ENCODE results near the gene DIP2C. TPM values are rescaled to one million over a fixed set of nuclear protein-coding genes. Genes with fewer than 3 reads are reported as not detected.

DIP2C gene
- total RNA-seq, 3 donors from 2014 or later: 8.0 to 72.0 (median 8.5) TPM

DNA sequence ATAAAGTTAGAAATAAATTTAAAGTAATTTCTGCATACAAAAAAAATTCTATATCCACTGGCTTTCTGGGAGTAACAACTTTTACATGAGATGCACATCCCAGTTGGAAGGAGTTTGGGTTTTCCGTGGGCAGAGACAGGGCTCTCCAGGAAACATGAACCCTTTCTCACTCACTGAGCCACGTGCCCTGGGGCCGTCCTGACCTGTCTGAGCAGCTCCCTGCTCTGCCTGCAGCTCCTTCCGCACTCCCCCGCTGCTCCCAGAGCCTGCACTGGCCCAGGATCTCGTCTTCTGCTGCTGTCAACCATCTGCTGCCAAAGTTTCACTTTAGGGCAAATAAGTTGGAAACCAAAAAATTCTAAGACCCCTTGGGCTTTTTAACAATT lies 169.1 kb downstream of the DIP2C start:
- Histone ChIP-seq H3K4me3 (no peak overlapping the region), H3K9me3 (no peaks in the 10 kb centered on the region), H3K4me1 (ENCODE audit: low read depth) (no peaks in the 10 kb centered on the region), H3K36me3 (ENCODE audit: low read depth) (no peaks in the 10 kb centered on the region)
- no peak for DNase-seq
- intact Hi-C loops (cut with DNase I, micrococcal nuclease): no loop called here
- no peak for ATAC-seq
- TF ChIP-seq, protein P1, sequence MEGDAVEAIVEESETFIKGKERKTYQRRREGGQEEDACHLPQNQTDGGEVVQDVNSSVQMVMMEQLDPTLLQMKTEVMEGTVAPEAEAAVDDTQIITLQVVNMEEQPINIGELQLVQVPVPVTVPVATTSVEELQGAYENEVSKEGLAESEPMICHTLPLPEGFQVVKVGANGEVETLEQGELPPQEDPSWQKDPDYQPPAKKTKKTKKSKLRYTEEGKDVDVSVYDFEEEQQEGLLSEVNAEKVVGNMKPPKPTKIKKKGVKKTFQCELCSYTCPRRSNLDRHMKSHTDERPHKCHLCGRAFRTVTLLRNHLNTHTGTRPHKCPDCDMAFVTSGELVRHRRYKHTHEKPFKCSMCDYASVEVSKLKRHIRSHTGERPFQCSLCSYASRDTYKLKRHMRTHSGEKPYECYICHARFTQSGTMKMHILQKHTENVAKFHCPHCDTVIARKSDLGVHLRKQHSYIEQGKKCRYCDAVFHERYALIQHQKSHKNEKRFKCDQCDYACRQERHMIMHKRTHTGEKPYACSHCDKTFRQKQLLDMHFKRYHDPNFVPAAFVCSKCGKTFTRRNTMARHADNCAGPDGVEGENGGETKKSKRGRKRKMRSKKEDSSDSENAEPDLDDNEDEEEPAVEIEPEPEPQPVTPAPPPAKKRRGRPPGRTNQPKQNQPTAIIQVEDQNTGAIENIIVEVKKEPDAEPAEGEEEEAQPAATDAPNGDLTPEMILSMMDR (IDR thresholded peaks at IDR 0.05): no peak

DNA sequence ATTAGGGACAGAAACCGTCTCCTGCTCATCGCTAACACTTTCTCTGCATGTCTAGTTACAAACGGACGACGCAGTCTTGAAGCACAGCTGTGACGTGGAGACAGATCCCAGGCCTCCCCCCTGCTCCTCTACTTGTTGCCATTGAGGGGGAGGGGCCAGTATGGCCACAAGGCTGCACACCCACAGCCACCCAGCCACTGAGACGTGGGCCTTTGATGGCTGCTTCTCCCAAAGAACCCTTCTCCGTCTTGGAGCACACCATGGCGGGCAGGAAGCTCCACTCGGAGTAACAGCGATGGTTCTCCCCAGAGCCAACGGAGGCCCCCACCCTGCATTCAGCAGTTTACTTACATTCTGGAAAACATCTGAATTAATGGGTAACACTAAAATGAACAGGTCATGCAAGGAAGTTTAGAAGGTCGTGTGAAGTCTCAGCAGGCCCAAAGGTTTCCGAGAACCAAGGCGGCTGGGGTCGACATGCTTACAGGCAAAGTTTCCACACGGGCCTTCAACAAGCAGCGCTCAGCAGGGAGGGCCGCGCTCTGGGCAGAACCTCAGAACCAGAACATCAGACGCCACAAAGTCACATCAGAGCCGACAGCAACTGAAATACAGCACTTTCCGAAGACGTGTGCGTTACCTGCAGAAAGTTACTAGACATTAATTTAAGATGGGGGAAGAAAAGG lies 169.6 kb downstream of the DIP2C start:
- intact Hi-C loops (cut with DNase I, micrococcal nuclease): loop anchor here in 1 of 2 donors (10.0 kb wide), 1 partner anchor 165 kb away; the partner anchor contains the start of gene DIP2C
- Histone ChIP-seq H3K4me1 (ENCODE audit: low read depth) (no peaks in the 10 kb centered on the region), H3K4me3 (no peak overlapping the region)

DNA sequence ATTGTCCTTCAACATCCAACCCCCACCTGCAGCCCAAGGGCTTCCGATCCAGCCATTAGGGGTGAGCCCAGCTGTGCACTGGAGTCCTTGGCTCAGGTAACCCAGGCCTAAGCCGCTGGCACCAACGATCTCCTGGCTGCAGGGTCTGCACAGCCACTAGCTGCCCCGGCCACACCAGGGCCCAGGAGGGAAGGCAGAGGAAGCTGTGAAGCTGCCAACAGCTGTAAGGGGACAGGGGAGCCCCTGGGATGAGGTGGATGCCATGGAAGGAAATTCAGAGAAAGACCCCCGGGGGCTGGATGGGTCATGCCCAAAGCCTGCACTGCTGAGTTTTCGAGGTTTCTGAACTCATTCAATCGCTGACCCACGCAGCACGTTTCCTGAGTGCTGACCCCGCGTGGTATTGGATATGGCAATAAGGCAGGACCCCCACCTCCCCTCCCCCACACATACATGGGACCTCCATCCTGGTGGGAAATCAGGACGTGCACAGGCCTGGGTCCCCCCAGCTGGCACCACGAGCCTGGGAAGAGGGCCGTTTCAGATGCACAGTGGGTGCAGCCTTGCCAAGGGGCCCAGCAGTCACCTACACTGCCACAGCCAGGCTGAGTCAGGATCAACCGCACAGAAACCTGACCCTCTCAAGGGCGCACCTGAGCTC lies 170.3 kb downstream of the DIP2C start:
- no peak for ATAC-seq
- no peaks in the 10 kb centered on the region for H3K4me1 ChIP-seq (ENCODE audit: low read depth)

More for the DNA sequence above, 169.6 kb downstream of the DIP2C start:
- no peak for ATAC-seq
- DNase-seq: no peak
- TF ChIP-seq, protein P1 (IDR thresholded peaks at IDR 0.05): no peak
- Histone ChIP-seq H3K36me3 (ENCODE audit: low read depth) (no peaks in the 10 kb centered on the region), H3K9me3 (no peaks in the 10 kb centered on the region)

GRCh38 chr10:517872-518475 lies 171.5 kb downstream of the DIP2C start:
- no peaks in the 10 kb centered on the region for H3K36me3 ChIP-seq (ENCODE audit: low read depth)
- intact Hi-C loops (cut with DNase I, micrococcal nuclease): loop anchor here in 1 of 2 donors (10.0 kb wide), 1 partner anchor 167 kb away; the partner anchor contains the start of gene DIP2C
- H3K4me1 ChIP-seq (ENCODE audit: low read depth): no peaks in the 10 kb centered on the region
- no peak for ATAC-seq
- H3K4me3 ChIP-seq: no peak overlapping the region
- DNase-seq: no peak
- TF ChIP-seq, protein P1 (IDR thresholded peaks at IDR 0.05): no peak
- H3K9me3 ChIP-seq: no peaks in the 10 kb centered on the region

More for the DNA sequence above, 170.3 kb downstream of the DIP2C start:
- intact Hi-C loops (cut with DNase I, micrococcal nuclease): loop anchor here in 1 of 2 donors (10.0 kb wide), 1 partner anchor 166 kb away; the partner anchor contains the start of gene DIP2C
- TF ChIP-seq, protein P1 (IDR thresholded peaks at IDR 0.05): no peak
- Histone ChIP-seq H3K36me3 (ENCODE audit: low read depth) (no peaks in the 10 kb centered on the region), H3K4me3 (no peak overlapping the region), H3K9me3 (no peaks in the 10 kb centered on the region)
- DNase-seq: no peak

DNA sequence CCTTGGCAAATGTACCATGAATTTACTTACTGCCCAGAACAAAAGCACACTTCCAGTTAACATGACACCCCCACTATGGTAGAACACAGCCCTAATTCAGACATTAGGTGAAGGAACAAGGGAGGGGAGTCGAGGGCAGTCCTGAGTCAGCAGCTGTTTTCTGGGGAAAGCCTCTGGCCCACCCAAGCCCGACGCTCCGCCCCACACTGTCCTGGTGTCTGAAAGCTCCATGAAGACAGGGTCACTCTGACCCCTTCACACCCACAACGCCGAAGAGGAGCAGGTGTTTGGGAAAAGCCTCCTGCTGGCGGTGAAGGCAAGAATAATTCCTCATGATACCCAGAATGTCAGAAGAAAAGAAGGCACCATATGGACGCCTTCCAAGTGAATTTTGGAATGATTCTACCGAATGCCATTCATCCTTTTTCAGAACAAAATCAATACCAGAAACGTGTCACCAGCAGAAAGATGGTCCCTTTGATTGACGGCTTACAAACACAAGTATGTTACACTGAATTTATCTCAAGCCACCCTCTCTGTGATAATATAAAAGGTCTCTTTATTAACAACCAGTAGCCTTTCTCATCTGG lies 172.1 kb downstream of the DIP2C start:
- TF ChIP-seq, protein P1 (IDR thresholded peaks at IDR 0.05): no peak
- no peak for DNase-seq

More for the DNA sequence above, 172.1 kb downstream of the DIP2C start:
- ATAC-seq: no peak
- intact Hi-C loops (cut with DNase I, micrococcal nuclease): loop anchor here in 1 of 2 donors (10.0 kb wide), 1 partner anchor 167 kb away; the partner anchor contains the start of gene DIP2C
- no peak overlapping the region for H3K4me3 ChIP-seq
- H3K9me3 ChIP-seq: no peaks in the 10 kb centered on the region
- no peaks in the 10 kb centered on the region for H3K36me3 ChIP-seq (ENCODE audit: low read depth)
- H3K4me1 ChIP-seq (ENCODE audit: low read depth): no peaks in the 10 kb centered on the region

Measured in mucosa of descending colon (tissue), 3 donors.